ENCODE results near the gene ASB2. TPM values are rescaled to one million over a fixed set of nuclear protein-coding genes. Genes with fewer than 3 reads are reported as not detected.

ASB2 gene
- total RNA-seq, 1 experiment from 2014 or later, result not detected

DNA sequence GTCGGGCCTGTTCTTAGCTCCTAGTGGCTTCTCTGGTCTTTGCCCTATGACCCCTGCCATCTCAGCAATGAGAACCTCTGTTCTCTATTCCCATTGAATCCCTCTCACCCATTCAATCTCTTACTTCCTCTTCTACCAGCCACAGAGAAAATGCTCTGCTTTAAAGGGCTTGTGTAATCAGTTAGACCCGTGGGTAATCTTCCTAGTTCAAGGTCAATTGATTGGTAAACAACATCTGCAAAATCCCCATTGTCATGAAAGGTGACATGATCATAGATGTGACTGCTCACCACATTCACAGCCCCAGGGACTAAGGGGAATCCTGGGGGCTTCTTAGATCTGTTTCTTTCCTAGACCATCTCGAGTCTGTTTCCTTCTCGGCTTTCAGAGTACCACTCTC is 13.6 kb upstream of the ASB2 start:
- ChIA-PET CTCF (interaction anchor here (0.9 kb wide), 1 partner anchor 50 kb away, joined by 3 read pairs; no protein-coding TSS in a partner anchor), POLR2A (no interaction called here)
- BruUV-seq (replicated peaks), result no TSS peak

More for the DNA sequence above, 13.6 kb upstream of the ASB2 start:
- Histone ChIP-seq H3K79me2 (ENCODE audit: insufficient read depth, low read length) (no peaks in the 10 kb centered on the region), H3K4me3 (replicated peaks in 1 of 2; ENCODE audit: low read depth in 1 of 2, low read length in 2 of 2) (no peak overlapping the region), H3K27me3 (ENCODE audit: insufficient read depth, low read length) (no peaks in the 10 kb centered on the region), H4K20me1 (ENCODE audit: insufficient read depth) (no peaks in the 10 kb centered on the region), H2AFZ (ENCODE audit: low read depth, low read length, poor library complexity, severe bottlenecking) (no peak overlapping the region), H3K4me2 (ENCODE audit: low read length) (no peak overlapping the region), H3K9me2 (ENCODE audit: insufficient read depth) (no peaks in the 10 kb centered on the region), H3K4me1 (ENCODE audit: control insufficient read depth in 1 of 2, insufficient read depth in 2 of 2, low read length in 2 of 2) (peaks cover 13 to 24% of the 10 kb centered on the region in 2 experiments; a peak in 3 of 4 replicates), H3K36me3 (ENCODE audit: control insufficient read depth in 1 of 2, insufficient read depth in 2 of 2, low read length in 2 of 2) (no peaks in the 10 kb centered on the region), H3K27ac (ENCODE audit: low read depth, low read length) (no peak overlapping the region), H3K9ac (ENCODE audit: low read length) (no peak overlapping the region), H3K9me3 (ENCODE audit: control insufficient read depth in 1 of 2, insufficient read depth in 1 of 2, low read depth in 1 of 2, low read length in 2 of 2) (no peaks in the 10 kb centered on the region)
- TF ChIP-seq YY1 (IDR thresholded peaks at IDR 0.05; ENCODE audit: extremely low read depth, insufficient replicate concordance, low read depth, low read length) (no peak), SP1 (IDR thresholded peaks at IDR 0.05; ENCODE audit: low read depth) (no peak), CBX3 (IDR thresholded peaks at IDR 0.05; ENCODE audit: low read depth) (no peak), ZFX (IDR thresholded peaks at IDR 0.05) (no peak), JUND (IDR thresholded peaks at IDR 0.05) (no peak), SRF (IDR thresholded peaks at IDR 0.05; ENCODE audit: low read depth) (no peak), EZH2 (IDR thresholded peaks at IDR 0.05) (no peak), FOSL1 (IDR thresholded peaks at IDR 0.05; ENCODE audit: low read depth) (no peak), EZH2phosphoT487 (IDR thresholded peaks at IDR 0.05; ENCODE audit: borderline replicate concordance) (no peak), SIN3A (IDR thresholded peaks at IDR 0.05; ENCODE audit: low read depth) (no peak)
- TF ChIP-seq, protein P1, sequence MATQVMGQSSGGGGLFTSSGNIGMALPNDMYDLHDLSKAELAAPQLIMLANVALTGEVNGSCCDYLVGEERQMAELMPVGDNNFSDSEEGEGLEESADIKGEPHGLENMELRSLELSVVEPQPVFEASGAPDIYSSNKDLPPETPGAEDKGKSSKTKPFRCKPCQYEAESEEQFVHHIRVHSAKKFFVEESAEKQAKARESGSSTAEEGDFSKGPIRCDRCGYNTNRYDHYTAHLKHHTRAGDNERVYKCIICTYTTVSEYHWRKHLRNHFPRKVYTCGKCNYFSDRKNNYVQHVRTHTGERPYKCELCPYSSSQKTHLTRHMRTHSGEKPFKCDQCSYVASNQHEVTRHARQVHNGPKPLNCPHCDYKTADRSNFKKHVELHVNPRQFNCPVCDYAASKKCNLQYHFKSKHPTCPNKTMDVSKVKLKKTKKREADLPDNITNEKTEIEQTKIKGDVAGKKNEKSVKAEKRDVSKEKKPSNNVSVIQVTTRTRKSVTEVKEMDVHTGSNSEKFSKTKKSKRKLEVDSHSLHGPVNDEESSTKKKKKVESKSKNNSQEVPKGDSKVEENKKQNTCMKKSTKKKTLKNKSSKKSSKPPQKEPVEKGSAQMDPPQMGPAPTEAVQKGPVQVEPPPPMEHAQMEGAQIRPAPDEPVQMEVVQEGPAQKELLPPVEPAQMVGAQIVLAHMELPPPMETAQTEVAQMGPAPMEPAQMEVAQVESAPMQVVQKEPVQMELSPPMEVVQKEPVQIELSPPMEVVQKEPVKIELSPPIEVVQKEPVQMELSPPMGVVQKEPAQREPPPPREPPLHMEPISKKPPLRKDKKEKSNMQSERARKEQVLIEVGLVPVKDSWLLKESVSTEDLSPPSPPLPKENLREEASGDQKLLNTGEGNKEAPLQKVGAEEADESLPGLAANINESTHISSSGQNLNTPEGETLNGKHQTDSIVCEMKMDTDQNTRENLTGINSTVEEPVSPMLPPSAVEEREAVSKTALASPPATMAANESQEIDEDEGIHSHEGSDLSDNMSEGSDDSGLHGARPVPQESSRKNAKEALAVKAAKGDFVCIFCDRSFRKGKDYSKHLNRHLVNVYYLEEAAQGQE (IDR thresholded peaks at IDR 0.05; ENCODE audit: low read depth), result no peak
- DNase-seq (ENCODE audit: low read depth, low spot score) (no peak), ATAC-seq (no peak)
- RAD21 ChIA-PET (ENCODE audit: low non-redundant PET in 1 of 2, low total read pairs in 2 of 2, uncharacterized antibody in 2 of 2, unreplicated experiment in 2 of 2), result no interaction called here
- intact Hi-C loops (cut with micrococcal nuclease), result no loop called here

Measured in HCT116 (cell line).